ENCODE results near the gene TMED10. TPM values are rescaled to one million over a fixed set of nuclear protein-coding genes. Genes with fewer than 3 reads are reported as not detected.

TMED10 gene
- total RNA-seq, 1 donor from 2014 or later, result 220 TPM

- Histone ChIP-seq H3K4me1 (no peaks in the 10 kb centered on the region), H3K9ac (peak overlapping the region; percentile 50), H3K27me3 (no peaks in the 10 kb centered on the region), H3K79me2 (ENCODE audit: low read depth) (peaks cover 5% of the 10 kb centered on the region), H3K36me3 (no peaks in the 10 kb centered on the region), H4K20me1 (ENCODE audit: low read depth) (no peaks in the 10 kb centered on the region), H3K27ac (no peak overlapping the region), H3K4me2 (peak overlapping the region; percentile 72), H2AFZ (replicated peaks) (no peak overlapping the region), H3K9me3 (ENCODE audit: low read depth) (no peaks in the 10 kb centered on the region), H3K4me3 (peak overlapping the region; percentile 51), H3F3A (ENCODE audit: low read depth) (no peaks in the 10 kb centered on the region)
- Mint-ChIP-seq H3K27ac (peak overlapping the region; percentile 42), H3K9me3 (no peaks in the 10 kb centered on the region), H3K4me3 (peak overlapping the region; percentile 83), H3K36me3 (peaks cover 4% of the 10 kb centered on the region), H3K27me3 (ENCODE audit: insufficient read depth, low read depth) (peaks cover 2% of the 10 kb centered on the region), H3K4me1 (peaks cover 21% of the 10 kb centered on the region)
- no peak for TF ChIP-seq EZH2phosphoT487 (IDR thresholded peaks at IDR 0.05)
- no peak for TF ChIP-seq EZH2 (IDR thresholded peaks at IDR 0.05)
- no peak for TF ChIP-seq CTCF (IDR thresholded peaks at IDR 0.05)
- no peak for DNase-seq (ENCODE audit: low spot score)
Measured at GRCh38 chr14:75126121-75126544, 50.3 kb downstream of the TMED10 start.

GRCh38 chr14:75125617-75126016 is 50.8 kb downstream of the TMED10 start:
- H2AFZ ChIP-seq (replicated peaks), result no peak overlapping the region
- peaks cover 21% of the 10 kb centered on the region for H3K4me1 Mint-ChIP-seq
- no peaks in the 10 kb centered on the region for H3K4me1 ChIP-seq
- peaks cover 5% of the 10 kb centered on the region for H3K79me2 ChIP-seq (ENCODE audit: low read depth)
- H3K36me3 ChIP-seq, result no peaks in the 10 kb centered on the region
- TF ChIP-seq EZH2 (IDR thresholded peaks at IDR 0.05) (no peak), EZH2phosphoT487 (IDR thresholded peaks at IDR 0.05) (no peak), CTCF (IDR thresholded peaks at IDR 0.05) (no peak)
- DNase-seq (ENCODE audit: low spot score), result no peak
- no peaks in the 10 kb centered on the region for H3K27me3 ChIP-seq
- peaks cover 4% of the 10 kb centered on the region for H3K36me3 Mint-ChIP-seq
- H3F3A ChIP-seq (ENCODE audit: low read depth), result no peaks in the 10 kb centered on the region
- H3K9ac ChIP-seq, result no peak overlapping the region
- no peaks in the 10 kb centered on the region for H3K9me3 Mint-ChIP-seq
- H3K27me3 Mint-ChIP-seq (ENCODE audit: insufficient read depth, low read depth), result peaks cover 2% of the 10 kb centered on the region
- H3K4me2 ChIP-seq, result peak overlapping the region; percentile 72
- H3K9me3 ChIP-seq (ENCODE audit: low read depth), result no peaks in the 10 kb centered on the region
- no peaks in the 10 kb centered on the region for H4K20me1 ChIP-seq (ENCODE audit: low read depth)
- peak overlapping the region; percentile 51 for H3K4me3 ChIP-seq
- H3K27ac Mint-ChIP-seq, result no peak overlapping the region
- peak overlapping the region; percentile 83 for H3K4me3 Mint-ChIP-seq
- no peak overlapping the region for H3K27ac ChIP-seq

- H3K9me3 ChIP-seq (ENCODE audit: low read depth), result no peaks in the 10 kb centered on the region
- TF ChIP-seq EZH2 (IDR thresholded peaks at IDR 0.05) (no peak), CTCF (IDR thresholded peaks at IDR 0.05) (no peak), EZH2phosphoT487 (IDR thresholded peaks at IDR 0.05) (no peak)
- H3K36me3 ChIP-seq, result no peaks in the 10 kb centered on the region
- Mint-ChIP-seq H3K4me1 (peaks cover 21% of the 10 kb centered on the region), H3K4me3 (no peak overlapping the region), H3K36me3 (peaks cover 5% of the 10 kb centered on the region), H3K27ac (no peak overlapping the region), H3K27me3 (ENCODE audit: insufficient read depth, low read depth) (no peaks in the 10 kb centered on the region), H3K9me3 (no peaks in the 10 kb centered on the region)
- H2AFZ ChIP-seq (replicated peaks), result no peak overlapping the region
- peaks cover 5% of the 10 kb centered on the region for H3K79me2 ChIP-seq (ENCODE audit: low read depth)
- no peaks in the 10 kb centered on the region for H3K4me1 ChIP-seq
- no peak overlapping the region for H3K4me2 ChIP-seq
- no peak for DNase-seq (ENCODE audit: low spot score)
- no peak overlapping the region for H3K9ac ChIP-seq
- H4K20me1 ChIP-seq (ENCODE audit: low read depth), result no peaks in the 10 kb centered on the region
- no peaks in the 10 kb centered on the region for H3K27me3 ChIP-seq
- H3F3A ChIP-seq (ENCODE audit: low read depth), result no peaks in the 10 kb centered on the region
- no peak overlapping the region for H3K27ac ChIP-seq
- H3K4me3 ChIP-seq, result no peak overlapping the region
Measured at GRCh38 chr14:75123991-75124390, 52.4 kb downstream of the TMED10 start.

Data from neural progenitor cell (in vitro differentiated cells).